ENCODE measurements around the gene TAPT1.

The TAPT1 gene

GRCh38 chr4:16245241-16245640 lies 19.0 kb upstream of the TAPT1 start:
- no peak for DNase-seq (ENCODE audit: low read depth in 2 of 2)

DNA sequence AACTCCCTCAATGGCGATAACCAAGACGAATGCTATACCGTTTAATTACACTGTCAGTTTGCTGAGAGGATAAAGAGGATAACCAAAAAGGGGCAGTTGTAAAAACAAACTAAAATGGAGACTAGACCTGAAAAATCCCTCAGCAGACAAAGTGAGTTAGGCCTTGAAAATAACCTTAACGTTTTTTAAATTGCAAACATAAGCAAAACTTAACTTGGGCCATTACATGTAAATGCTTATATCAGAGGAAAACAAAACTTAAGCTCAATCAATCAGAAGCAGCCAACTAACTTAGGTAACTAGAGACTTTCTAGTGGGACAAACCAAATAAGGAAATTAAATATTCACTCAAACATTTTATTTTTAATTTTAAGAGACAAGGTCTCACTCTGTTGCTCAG lies 17.0 kb upstream of the TAPT1 start:
- no peak for DNase-seq (ENCODE audit: low read depth in 2 of 2)

DNA sequence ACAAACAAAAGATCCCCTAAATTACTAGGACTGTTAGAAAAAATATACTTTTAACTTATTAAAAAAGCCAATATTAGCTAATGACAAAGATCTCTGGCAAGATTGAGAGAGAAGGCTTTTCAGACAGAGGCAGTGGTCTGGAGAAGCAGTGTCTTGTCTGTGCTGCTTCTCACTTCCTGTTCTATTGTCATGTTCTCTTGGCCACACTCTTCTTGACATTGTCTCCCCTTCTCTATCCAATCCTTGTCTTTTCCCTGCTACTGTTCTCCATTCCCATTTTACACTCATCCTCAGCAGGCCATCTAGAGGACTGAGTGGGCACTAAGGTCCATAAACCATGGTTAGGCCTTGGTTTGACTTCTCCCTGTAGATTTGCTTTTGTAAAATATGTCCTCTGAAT lies 14.0 kb upstream of the TAPT1 start:
- no peak for DNase-seq (ENCODE audit: low read depth in 2 of 2)

DNA sequence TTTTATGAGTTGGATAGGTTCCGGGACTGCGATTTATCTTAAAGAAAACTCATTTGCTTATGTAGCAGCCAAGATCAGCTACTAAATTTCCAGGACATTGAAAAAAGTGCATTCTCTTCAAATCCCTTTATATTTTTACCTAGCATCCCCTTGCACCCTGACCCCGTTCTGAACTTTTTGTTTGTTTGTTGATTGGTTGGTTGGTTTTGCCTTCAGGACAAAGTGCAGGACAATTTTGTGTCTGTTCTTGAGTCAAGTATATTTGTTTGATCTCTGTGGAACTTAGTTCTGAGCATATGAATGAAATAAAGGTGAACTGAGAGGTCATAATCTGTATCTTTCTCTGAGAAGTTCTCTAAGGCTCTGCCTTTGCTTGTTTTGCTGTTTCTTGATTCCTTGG lies 12.8 kb upstream of the TAPT1 start:
- no peak for DNase-seq (ENCODE audit: low read depth in 2 of 2)

- no peak for DNase-seq (ENCODE audit: low read depth in 2 of 2)
These were observed 12.1 kb upstream of the TAPT1 start for GRCh38 chr4:16238327-16238726.

DNA sequence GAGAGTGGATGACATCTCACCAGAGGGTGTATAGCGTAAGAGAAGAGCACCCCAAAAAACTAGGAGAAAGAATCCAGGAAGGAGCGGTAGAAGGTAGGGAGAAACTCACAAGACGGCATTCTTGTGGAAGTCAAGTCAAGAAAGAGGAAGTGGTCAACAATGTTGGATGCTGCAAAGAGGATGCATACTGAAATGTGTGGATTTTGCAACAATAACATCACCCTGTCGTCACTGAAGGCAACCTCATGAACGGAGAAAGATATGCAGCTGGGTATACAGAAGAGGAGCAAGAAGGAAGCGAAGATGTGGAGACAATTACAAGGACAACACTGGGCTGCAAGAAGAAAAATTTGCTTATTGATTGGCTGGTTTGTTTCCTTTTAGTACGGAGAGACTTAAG lies 11.4 kb upstream of the TAPT1 start:
- DNase-seq (ENCODE audit: low read depth in 2 of 2): no peak

DNA sequence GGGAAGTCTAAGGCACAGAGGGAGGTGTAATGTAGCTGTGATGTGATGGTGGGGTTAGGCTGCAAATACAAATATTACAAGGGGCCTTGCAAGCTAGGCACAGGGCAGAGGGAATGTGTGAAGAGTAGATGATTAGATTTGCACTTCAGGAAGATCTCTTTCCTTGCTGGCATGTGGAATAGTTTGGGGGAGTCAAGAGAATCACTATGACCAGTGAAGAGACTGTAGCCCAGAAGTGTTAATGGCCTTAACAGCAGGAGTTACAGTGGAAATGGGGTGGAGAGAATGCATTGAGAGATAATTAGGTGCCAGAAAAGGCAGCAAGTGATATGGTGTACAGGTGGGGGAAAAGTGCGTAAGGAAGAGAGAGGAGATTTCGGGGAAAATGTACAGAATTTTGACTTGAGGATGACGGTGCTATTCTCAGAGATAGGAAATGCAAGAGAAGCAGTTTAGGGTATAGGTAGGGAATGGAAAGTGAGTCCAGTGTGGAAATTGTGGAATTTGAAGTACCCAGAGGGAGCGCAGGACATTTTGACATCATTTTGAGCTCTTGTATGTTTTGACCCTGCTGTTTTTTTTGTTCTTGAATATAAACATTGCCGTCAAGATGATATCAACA lies 10.2 kb upstream of the TAPT1 start:
- no peak for DNase-seq (ENCODE audit: low read depth in 2 of 2)

- no peak for DNase-seq (ENCODE audit: low read depth in 2 of 2)
These were observed 8.9 kb upstream of the TAPT1 start for GRCh38 chr4:16235209-16235608.

GRCh38 chr4:16233569-16234177 lies 7.4 kb upstream of the TAPT1 start:
- no peak for DNase-seq (ENCODE audit: low read depth in 2 of 2)

DNA sequence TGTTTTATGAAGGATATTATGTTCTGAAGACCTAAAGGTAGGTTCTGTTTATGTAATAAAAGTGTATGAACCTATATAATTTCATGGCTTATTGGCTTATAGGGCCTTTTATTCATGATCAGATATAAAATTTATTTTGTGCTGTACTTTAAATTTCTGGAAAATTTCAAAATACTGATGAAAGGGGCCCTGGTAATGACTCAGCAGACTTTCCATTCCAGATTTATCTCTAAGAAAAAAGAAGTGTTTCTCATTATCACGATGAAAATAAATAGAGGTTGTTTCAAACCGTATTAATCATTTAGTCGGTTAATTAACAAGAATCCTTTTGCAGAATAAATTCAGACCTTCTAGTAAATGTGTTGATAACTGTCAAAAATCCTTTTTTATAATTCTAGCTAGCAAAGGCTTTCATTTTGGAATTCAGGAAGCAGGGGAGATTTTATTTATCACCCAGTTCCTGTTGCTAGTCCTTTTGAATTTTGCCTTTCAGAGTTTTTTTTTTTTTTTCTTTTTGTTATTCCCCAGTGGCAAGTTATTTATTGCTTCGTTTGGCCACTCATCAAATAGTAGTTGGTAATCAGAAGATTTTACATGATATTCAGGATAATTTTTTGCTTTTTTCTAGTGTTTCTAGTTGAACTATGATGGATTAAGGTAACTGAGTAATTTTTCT lies 5.4 kb upstream of the TAPT1 start:
- DNase-seq (ENCODE audit: low read depth in 2 of 2): no peak

DNA sequence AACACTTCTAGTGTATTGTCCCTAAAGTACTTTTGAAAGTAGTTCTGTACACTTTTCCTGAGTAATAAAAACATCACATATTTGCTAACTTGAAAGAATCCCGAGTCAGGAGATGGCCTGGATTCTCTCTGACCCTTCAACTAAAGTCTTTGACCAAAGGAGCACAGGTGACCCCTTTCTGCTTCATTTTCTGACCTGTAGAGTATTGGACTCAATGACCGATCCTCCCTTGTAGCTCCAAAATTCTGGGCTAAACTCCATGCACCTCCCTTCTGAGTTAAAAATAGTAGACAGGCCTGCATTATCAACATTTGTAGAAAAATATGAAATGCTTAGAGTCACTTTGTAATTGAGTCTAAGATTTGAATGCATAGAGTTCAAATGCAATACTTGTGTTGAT lies 4.0 kb upstream of the TAPT1 start:
- DNase-seq (ENCODE audit: low read depth in 2 of 2): no peak

GRCh38 chr4:16229604-16230003 lies 3.3 kb upstream of the TAPT1 start:
- DNase-seq (ENCODE audit: low read depth in 2 of 2): no peak

DNA sequence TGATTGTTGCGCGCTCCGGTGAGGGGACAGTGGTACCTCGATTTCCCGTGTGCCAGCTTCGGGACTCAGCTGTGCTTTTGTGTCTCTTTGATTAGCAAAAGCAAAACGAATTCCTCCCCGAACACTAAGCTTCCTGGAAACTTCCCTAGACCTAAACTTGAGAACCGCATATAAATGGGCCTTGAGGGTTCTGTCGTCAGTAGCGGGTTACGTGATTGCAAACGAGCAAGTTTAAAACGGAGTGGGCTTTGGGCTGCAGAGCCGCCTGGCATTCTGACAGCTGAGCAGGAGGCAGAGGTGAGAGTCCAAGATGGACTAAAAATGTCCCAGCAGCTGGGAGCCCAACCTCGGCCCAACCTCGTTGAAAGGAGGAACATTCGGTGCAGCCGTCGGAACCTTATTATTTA lies 1.2 kb upstream of the TAPT1 start:
- peak in 1 of 2 experiments; percentile 9 for DNase-seq (ENCODE audit: low read depth in 2 of 2)

DNA sequence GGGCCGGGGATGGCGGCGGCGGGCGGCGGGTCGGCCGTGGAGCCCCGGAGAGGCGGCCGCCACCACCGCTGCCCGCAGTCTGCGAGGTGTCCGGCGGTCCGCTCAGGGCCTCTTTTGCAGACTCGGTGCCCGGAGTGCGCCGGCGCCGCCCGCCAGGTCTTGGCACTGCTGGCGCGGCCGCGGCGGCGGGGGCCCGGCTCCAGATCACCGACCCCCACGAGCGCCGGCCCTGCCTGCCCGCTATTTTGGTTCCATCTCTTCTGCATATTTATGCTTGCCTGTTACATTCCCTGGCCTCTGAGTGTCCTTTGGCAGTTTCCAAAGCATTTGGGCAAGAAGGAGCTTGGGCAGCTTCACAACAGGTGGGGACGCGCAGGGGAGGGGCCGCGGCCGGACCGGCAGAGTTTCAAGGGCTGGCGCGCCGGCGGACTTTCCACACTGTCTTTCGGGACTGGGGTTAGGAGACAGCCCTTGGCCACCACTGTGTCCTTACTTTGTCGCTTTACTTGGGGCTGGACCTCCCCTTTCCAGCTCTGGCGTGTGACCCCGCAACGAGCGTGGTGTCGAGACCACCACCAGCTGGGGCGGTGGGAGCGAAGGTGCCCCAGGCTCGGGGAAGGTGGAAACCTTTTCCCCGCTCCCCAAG lies 668 bp upstream of the TAPT1 start:
- DNase-seq (ENCODE audit: low read depth in 2 of 2): peak; percentile 7 to 24

- no peak for DNase-seq (ENCODE audit: low read depth in 2 of 2)
These were observed 956 bp downstream of the TAPT1 start for GRCh38 chr4:16225167-16225862.

GRCh38 chr4:16224264-16225166 lies 1.8 kb downstream of the TAPT1 start:
- DNase-seq (ENCODE audit: low read depth in 2 of 2): no peak

DNA sequence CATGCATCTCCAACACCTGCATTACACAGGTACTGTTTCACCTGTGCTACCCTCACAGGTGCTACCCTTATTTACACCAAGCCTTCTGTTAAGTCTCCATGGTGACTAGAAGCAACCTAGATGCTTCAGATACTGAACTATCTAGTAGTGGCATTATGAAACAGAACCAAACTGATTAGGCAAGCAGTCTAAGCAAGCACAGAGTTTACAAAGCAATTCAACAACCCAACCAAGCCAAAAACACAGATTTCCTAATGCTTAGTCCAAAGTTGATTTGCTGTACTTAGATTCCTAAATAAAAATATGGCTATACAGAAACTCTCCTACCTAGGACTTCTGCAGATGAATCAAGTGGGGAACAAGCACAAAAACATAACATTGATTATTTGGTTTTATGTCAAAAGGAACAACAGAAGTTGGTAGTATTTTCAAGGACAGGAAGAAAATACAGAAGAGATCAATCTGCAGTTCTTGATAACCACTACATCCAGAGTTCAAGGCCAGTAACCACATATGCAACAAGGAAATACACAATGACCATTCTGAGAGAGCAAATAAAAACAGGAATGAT lies 3.2 kb downstream of the TAPT1 start:
- no peak for DNase-seq (ENCODE audit: low read depth in 2 of 2)

DNA sequence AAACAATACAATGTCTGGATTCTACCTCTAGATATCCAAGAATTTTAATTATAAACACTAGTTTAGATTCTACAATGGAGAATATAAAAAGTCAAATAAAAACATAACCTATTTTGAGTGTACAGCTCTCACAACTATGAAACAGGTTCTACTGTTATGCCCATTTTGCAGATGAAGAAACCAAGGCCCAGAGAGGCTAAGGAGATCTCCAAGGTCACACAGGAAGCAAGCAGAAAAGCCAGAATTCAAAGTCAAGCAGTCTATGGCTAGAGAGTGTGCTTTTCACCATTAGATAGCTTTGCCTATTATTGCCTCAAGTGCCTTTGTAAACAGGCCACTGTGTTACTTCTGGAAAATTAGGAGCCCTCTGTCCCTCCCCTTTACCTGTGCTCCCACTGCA lies 7.3 kb downstream of the TAPT1 start:
- no peak for DNase-seq (ENCODE audit: low read depth in 2 of 2)

GRCh38 chr4:16217300-16218051 lies 8.8 kb downstream of the TAPT1 start:
- DNase-seq (ENCODE audit: low read depth in 2 of 2): no peak

DNA sequence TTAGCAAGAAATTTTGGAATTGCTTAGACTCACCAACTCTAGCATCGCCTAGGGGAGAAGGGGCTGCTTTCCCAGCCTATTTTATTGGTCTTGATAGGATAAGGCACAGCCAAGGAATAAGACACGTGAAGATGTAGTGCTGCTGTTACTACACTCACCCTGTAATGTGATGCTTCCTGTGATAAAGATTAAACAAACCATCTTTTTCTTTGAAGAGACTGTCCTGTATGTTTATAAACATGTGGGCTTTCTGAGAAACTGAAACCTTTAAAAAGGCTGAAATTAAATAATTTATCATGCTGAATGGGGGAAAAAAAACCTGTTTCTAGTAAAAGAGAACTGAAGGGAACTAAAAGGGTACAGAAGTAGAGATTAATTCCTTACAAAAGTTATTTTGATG lies 13.2 kb downstream of the TAPT1 start:
- no peak for DNase-seq (ENCODE audit: low read depth in 2 of 2)
